ENCODE data around the gene GHITM. TPM values are rescaled to one million over a fixed set of nuclear protein-coding genes. Genes with fewer than 3 reads are reported as not detected.

Gene GHITM
- total and polyA plus RNA-seq, 2 of the 8 experiments (the other 6 are each of a cell fraction or from before 2014, with no cell fraction given): 86.2 to 97.0 TPM

DNA sequence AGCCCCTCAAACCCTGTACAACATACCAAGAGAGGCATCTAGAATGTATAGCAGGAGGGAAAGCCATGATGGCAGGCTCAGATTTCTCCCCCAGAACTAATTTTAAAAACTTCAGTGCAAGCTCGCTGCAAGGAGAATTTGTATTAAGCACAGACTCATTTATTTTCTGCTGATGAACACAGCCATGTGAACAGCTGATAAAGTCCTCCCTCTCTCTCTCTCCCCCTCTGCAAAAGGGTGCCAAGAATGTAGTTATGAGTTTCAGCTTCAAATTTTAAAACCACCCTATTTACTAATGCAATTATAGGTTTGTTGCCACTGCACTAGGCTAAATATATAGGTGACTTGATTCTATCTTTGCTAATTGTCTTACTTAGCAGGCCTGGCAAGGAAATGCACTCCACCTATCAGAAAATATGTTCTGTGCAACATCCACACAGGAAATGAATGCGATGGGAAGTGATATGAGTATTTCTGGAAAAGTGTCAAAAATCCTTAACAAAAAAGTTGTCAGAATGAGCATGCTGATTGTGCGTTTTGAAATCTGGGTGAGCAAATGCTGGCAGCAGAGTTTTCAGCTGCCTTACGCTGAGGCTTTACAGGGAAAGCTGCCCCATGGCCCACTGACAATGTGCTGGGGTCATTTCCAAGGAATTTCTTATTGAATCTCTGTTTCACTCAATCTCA lies 43.4 kb upstream of the GHITM start (continued):
- TF ChIP-seq, protein P1, sequence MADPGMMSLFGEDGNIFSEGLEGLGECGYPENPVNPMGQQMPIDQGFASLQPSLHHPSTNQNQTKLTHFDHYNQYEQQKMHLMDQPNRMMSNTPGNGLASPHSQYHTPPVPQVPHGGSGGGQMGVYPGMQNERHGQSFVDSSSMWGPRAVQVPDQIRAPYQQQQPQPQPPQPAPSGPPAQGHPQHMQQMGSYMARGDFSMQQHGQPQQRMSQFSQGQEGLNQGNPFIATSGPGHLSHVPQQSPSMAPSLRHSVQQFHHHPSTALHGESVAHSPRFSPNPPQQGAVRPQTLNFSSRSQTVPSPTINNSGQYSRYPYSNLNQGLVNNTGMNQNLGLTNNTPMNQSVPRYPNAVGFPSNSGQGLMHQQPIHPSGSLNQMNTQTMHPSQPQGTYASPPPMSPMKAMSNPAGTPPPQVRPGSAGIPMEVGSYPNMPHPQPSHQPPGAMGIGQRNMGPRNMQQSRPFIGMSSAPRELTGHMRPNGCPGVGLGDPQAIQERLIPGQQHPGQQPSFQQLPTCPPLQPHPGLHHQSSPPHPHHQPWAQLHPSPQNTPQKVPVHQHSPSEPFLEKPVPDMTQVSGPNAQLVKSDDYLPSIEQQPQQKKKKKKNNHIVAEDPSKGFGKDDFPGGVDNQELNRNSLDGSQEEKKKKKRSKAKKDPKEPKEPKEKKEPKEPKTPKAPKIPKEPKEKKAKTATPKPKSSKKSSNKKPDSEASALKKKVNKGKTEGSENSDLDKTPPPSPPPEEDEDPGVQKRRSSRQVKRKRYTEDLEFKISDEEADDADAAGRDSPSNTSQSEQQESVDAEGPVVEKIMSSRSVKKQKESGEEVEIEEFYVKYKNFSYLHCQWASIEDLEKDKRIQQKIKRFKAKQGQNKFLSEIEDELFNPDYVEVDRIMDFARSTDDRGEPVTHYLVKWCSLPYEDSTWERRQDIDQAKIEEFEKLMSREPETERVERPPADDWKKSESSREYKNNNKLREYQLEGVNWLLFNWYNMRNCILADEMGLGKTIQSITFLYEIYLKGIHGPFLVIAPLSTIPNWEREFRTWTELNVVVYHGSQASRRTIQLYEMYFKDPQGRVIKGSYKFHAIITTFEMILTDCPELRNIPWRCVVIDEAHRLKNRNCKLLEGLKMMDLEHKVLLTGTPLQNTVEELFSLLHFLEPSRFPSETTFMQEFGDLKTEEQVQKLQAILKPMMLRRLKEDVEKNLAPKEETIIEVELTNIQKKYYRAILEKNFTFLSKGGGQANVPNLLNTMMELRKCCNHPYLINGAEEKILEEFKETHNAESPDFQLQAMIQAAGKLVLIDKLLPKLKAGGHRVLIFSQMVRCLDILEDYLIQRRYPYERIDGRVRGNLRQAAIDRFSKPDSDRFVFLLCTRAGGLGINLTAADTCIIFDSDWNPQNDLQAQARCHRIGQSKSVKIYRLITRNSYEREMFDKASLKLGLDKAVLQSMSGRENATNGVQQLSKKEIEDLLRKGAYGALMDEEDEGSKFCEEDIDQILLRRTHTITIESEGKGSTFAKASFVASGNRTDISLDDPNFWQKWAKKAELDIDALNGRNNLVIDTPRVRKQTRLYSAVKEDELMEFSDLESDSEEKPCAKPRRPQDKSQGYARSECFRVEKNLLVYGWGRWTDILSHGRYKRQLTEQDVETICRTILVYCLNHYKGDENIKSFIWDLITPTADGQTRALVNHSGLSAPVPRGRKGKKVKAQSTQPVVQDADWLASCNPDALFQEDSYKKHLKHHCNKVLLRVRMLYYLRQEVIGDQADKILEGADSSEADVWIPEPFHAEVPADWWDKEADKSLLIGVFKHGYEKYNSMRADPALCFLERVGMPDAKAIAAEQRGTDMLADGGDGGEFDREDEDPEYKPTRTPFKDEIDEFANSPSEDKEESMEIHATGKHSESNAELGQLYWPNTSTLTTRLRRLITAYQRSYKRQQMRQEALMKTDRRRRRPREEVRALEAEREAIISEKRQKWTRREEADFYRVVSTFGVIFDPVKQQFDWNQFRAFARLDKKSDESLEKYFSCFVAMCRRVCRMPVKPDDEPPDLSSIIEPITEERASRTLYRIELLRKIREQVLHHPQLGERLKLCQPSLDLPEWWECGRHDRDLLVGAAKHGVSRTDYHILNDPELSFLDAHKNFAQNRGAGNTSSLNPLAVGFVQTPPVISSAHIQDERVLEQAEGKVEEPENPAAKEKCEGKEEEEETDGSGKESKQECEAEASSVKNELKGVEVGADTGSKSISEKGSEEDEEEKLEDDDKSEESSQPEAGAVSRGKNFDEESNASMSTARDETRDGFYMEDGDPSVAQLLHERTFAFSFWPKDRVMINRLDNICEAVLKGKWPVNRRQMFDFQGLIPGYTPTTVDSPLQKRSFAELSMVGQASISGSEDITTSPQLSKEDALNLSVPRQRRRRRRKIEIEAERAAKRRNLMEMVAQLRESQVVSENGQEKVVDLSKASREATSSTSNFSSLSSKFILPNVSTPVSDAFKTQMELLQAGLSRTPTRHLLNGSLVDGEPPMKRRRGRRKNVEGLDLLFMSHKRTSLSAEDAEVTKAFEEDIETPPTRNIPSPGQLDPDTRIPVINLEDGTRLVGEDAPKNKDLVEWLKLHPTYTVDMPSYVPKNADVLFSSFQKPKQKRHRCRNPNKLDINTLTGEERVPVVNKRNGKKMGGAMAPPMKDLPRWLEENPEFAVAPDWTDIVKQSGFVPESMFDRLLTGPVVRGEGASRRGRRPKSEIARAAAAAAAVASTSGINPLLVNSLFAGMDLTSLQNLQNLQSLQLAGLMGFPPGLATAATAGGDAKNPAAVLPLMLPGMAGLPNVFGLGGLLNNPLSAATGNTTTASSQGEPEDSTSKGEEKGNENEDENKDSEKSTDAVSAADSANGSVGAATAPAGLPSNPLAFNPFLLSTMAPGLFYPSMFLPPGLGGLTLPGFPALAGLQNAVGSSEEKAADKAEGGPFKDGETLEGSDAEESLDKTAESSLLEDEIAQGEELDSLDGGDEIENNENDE (IDR thresholded peaks at IDR 0.05; ENCODE audit: insufficient replicate concordance, low read length): no peak

All from H1 (cell line).